A549 (cell line): ENCODE measurements around the gene TTC28. TPM values are rescaled to one million over a fixed set of nuclear protein-coding genes. Genes with fewer than 3 reads are reported as not detected.

Source experiments
- ATAC-seq, 2 experiments: fragments of 200-7000 bp in 1 of 2; fragments of >200 bp in 1 of 2; cut with Nextera tagmentation in 1 of 2; cut with Tn5 transposase in 1 of 2; 3 replicates each; pipeline versions ENCODE4 v1.8.0 to v1.9.1; 2018 to 2020; ENCODE audit warnings: mild to moderate bottlenecking in 1 of 2, moderate library complexity in 1 of 2
- CTCF ChIA-PET: fragments of 300-600 bp; sonication (Branson Sonifier 250); formaldehyde crosslinking; extraction: SDS; loops from one replicate; lab custom pipeline; 2021; ENCODE audit warnings: antibody characterized with exemption, inconsistent platforms; lab: Yijun Ruan, JAX
- POLR2A ChIA-PET: fragments of 350-600 bp; formaldehyde crosslinking; extraction: SDS; loops from one replicate; lab custom pipeline; 2021; ENCODE audit warnings: antibody characterized with exemption, inconsistent platforms; lab: Yijun Ruan, JAX
- DNase-seq, 2 experiments: peaks; one replicate each; pipeline versions ENCODE4 v3.0.0 to v3.0.0-alpha.2; 2011 to 2016; ENCODE audit warnings: low read depth in 1 of 2, low spot score in 1 of 2
- FAIRE-seq: peaks from 2 replicates; lab custom pipeline; 2011; peaks lifted over from hg19 to GRCh38; lab: Jason Lieb, UNC
- H3K27ac ChIP-seq, 2 experiments: fragments of >200 bp; sonication (Bioruptor Twin); formaldehyde crosslinking; 3 replicates each; pipeline ENCODE4 v1.5.1; 2016 to 2017
- H3K4me1 ChIP-seq: fragments of >200 bp; sonication (Bioruptor Twin); formaldehyde crosslinking; 3 replicates; pipeline ENCODE4 v1.6.1; 2016
- H3K4me2 ChIP-seq: fragments of >200 bp; sonication (Bioruptor Twin); formaldehyde crosslinking; 3 replicates; pipeline ENCODE4 v1.6.1; 2016
- H3K4me3 ChIP-seq: fragments of >200 bp; sonication (Bioruptor Twin); formaldehyde crosslinking; 3 replicates; pipeline ENCODE4 v1.5.1; 2016
- H3K9me3 ChIP-seq: fragments of >200 bp; sonication (Bioruptor Twin); formaldehyde crosslinking; 3 replicates; pipeline ENCODE4 v1.6.1; 2016
- CBX2 ChIP-seq: fragments of 200-600 bp; sonication (generic); IDR thresholded peaks from 2 replicates; pipeline ENCODE4 v1.6.1; 2016; ENCODE audit warnings: low read depth, mild to moderate bottlenecking, borderline replicate concordance
- CHD2 ChIP-seq: fragments of 150-350 bp; IDR thresholded peaks from 2 replicates; pipeline ENCODE4 v1.6.1; 2014; ENCODE audit warnings: low read length; ENCODE audit not compliant: partially characterized antibody
- E2F6 ChIP-seq: IDR thresholded peaks from 2 replicates; pipeline ENCODE4 v1.6.1; 2012; ENCODE audit warnings: low read depth, borderline replicate concordance
- EP300 ChIP-seq, 2 experiments: fragments of >200 bp; sonication (Bioruptor Twin); formaldehyde crosslinking; IDR thresholded peaks; 2 replicates in 1 of 2; 3 replicates in 1 of 2; pipeline ENCODE4 v1.6.1; 2016 to 2017
- GATA3 ChIP-seq: IDR thresholded peaks from 2 replicates; pipeline ENCODE4 v1.6.1; 2012; ENCODE audit warnings: borderline replicate concordance
- HDAC2 ChIP-seq: fragments of 200-600 bp; sonication (generic); IDR thresholded peaks from 2 replicates; pipeline ENCODE4 v1.6.1; 2016
- HES2 ChIP-seq: fragments of >200 bp; sonication (Bioruptor Twin); formaldehyde crosslinking; IDR thresholded peaks from 2 replicates; pipeline ENCODE4 v1.6.1; 2016
- HEYL ChIP-seq: fragments of 250-450 bp; sonication (Bioruptor Pico); IDR thresholded peaks from 2 replicates; pipeline ENCODE4 v1.8.0; 2021; ENCODE audit warnings: mild to moderate bottlenecking, moderate library complexity
- HMGXB4 ChIP-seq: fragments of 250-450 bp; sonication (Bioruptor Pico); IDR thresholded peaks from 2 replicates; pipeline ENCODE4 v1.5.0; 2021; ENCODE audit warnings: mild to moderate bottlenecking, moderate library complexity, borderline replicate concordance
- HOXA7 ChIP-seq: fragments of 250-450 bp; sonication (Bioruptor Pico); IDR thresholded peaks from 2 replicates; pipeline ENCODE4 v1.5.0; 2020; ENCODE audit warnings: mild to moderate bottlenecking, moderate library complexity
- KDM5A ChIP-seq: fragments of 200-600 bp; sonication (generic); IDR thresholded peaks from 2 replicates; pipeline ENCODE4 v1.6.1; 2016; ENCODE audit warnings: antibody characterized with exemption, mild to moderate bottlenecking
- MAZ ChIP-seq: fragments of 150-350 bp; IDR thresholded peaks from 2 replicates; pipeline ENCODE4 v1.6.1; 2014; ENCODE audit warnings: antibody characterized with exemption, low read depth, low read length, borderline replicate concordance
- PBX3 ChIP-seq: IDR thresholded peaks from 2 replicates; pipeline ENCODE4 v1.6.1; 2012
- PHF8 ChIP-seq: fragments of 200-600 bp; sonication (generic); IDR thresholded peaks from 2 replicates; pipeline ENCODE4 v1.6.1; 2016; ENCODE audit warnings: low read depth, mild to moderate bottlenecking, antibody characterized with exemption, moderate library complexity, borderline replicate concordance
- POLR2AphosphoS2 ChIP-seq: conservative IDR thresholded peaks from 2 replicates; pipeline ENCODE4 v1.6.1; 2012; ENCODE audit warnings: low read length, improper control_type of control experiment, inconsistent platforms
- RARB ChIP-seq: fragments of 250-450 bp; sonication (Bioruptor Pico); IDR thresholded peaks from 2 replicates; pipeline ENCODE4 v1.8.0; 2021; ENCODE audit warnings: mild to moderate bottlenecking, moderate library complexity
- RCOR1 ChIP-seq: fragments of 150-350 bp; IDR thresholded peaks from 2 replicates; pipeline ENCODE4 v1.6.1; 2014; ENCODE audit warnings: antibody characterized with exemption, low read length, low read depth
- RFX5 ChIP-seq: fragments of 450-650 bp; IDR thresholded peaks from 2 replicates; pipeline ENCODE4 v1.7.1; 2014; ENCODE audit warnings: antibody characterized with exemption, mild to moderate bottlenecking, moderate library complexity
- SREBF2 ChIP-seq: fragments of 450-650 bp; IDR thresholded peaks from 2 replicates; pipeline ENCODE4 v1.6.1; 2014; ENCODE audit warnings: mild to moderate bottlenecking, moderate library complexity
- ZC3H11A ChIP-seq: fragments of 450-650 bp; IDR thresholded peaks from 2 replicates; pipeline ENCODE4 v1.6.1; 2014; ENCODE audit warnings: antibody characterized with exemption, mild to moderate bottlenecking
- ZSCAN20 ChIP-seq: fragments of 250-450 bp; sonication (Bioruptor Pico); IDR thresholded peaks from 2 replicates; pipeline ENCODE4 v1.8.0; 2022; ENCODE audit warnings: mild to moderate bottlenecking, moderate library complexity
- WGBS: methylation state at CpG from one replicate; pipeline ENCODE4 v1.1.6; 2017; ENCODE audit errors: missing lambda C conversion rate; 5-methylcytosine and 5-hydroxymethylcytosine counted together
- polyA plus RNA-seq, 4 experiments: library from polyadenylated mRNA; depleted of rRNA in 3 of 4; stranded (reverse); fragments of >200 nt; fragmentation: RNase III in 1 of 4; extraction: RNeasy Plus Mini Kit Qiagen cat#74134 plus additional on column Dnase treatment in 1 of 4; gene quantifications; 2 replicates in 3 of 4; 3 replicates in 1 of 4; pipeline ENCODE4 v1.2.3, GENCODE V29; 2011 to 2017
- TF ChIP-seq, protein P1 (sequence below): fragments of 200-600 bp; sonication (generic); IDR thresholded peaks from 2 replicates; pipeline ENCODE4 v1.6.1; 2016; ENCODE audit warnings: antibody characterized with exemption, mild to moderate bottlenecking, moderate library complexity

Gene TTC28
- polyA plus RNA-seq, 2 of the 4 experiments (the other 2 are of a cell fraction), result 2.6 to 3.8 TPM

GRCh38 chr22:28230671-28231070 lies 449.0 kb downstream of the TTC28 start:
- DNase-seq, result no peak
- ChIA-PET POLR2A (no interaction called here), CTCF (no interaction called here)
- Histone ChIP-seq H3K4me2 (no peak overlapping the region), H3K4me1 (no peaks in the 10 kb centered on the region), H3K4me3 (no peak overlapping the region), H3K9me3 (no peaks in the 10 kb centered on the region), H3K27ac (no peak overlapping the region)
- FAIRE-seq, result no peak
- TF ChIP-seq HEYL (CRISPR knock-in tag), result no peak
- TF ChIP-seq HES2, result no peak
- TF ChIP-seq RCOR1, result no peak
- TF ChIP-seq KDM5A, result no peak
- TF ChIP-seq, protein P1, sequence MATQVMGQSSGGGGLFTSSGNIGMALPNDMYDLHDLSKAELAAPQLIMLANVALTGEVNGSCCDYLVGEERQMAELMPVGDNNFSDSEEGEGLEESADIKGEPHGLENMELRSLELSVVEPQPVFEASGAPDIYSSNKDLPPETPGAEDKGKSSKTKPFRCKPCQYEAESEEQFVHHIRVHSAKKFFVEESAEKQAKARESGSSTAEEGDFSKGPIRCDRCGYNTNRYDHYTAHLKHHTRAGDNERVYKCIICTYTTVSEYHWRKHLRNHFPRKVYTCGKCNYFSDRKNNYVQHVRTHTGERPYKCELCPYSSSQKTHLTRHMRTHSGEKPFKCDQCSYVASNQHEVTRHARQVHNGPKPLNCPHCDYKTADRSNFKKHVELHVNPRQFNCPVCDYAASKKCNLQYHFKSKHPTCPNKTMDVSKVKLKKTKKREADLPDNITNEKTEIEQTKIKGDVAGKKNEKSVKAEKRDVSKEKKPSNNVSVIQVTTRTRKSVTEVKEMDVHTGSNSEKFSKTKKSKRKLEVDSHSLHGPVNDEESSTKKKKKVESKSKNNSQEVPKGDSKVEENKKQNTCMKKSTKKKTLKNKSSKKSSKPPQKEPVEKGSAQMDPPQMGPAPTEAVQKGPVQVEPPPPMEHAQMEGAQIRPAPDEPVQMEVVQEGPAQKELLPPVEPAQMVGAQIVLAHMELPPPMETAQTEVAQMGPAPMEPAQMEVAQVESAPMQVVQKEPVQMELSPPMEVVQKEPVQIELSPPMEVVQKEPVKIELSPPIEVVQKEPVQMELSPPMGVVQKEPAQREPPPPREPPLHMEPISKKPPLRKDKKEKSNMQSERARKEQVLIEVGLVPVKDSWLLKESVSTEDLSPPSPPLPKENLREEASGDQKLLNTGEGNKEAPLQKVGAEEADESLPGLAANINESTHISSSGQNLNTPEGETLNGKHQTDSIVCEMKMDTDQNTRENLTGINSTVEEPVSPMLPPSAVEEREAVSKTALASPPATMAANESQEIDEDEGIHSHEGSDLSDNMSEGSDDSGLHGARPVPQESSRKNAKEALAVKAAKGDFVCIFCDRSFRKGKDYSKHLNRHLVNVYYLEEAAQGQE, result no peak
- TF ChIP-seq PHF8, result no peak
- TF ChIP-seq RARB (CRISPR knock-in tag), result no peak
- WGBS, result 100% methylated on average over 1 of the region's 1 CpG
- no peak for ATAC-seq

- H3K9me3 ChIP-seq, result no peaks in the 10 kb centered on the region
- FAIRE-seq (no peak), DNase-seq (no peak), ATAC-seq (no peak)
- TF ChIP-seq HMGXB4 (CRISPR knock-in tag), result no peak
- TF ChIP-seq ZC3H11A, result no peak
- TF ChIP-seq ZSCAN20 (CRISPR knock-in tag), result no peak
- TF ChIP-seq MAZ, result no peak
- TF ChIP-seq CHD2, result no peak
- TF ChIP-seq HOXA7 (CRISPR knock-in tag), result no peak
- no peaks in the 10 kb centered on the region for H3K4me1 ChIP-seq
- ChIA-PET POLR2A (no interaction called here), CTCF (no interaction called here)
- WGBS, result 95% methylated on average over 3 of the region's 3 CpGs
- no peak overlapping the region for H3K4me2 ChIP-seq
- H3K4me3 ChIP-seq, result no peak overlapping the region
- no peak overlapping the region for H3K27ac ChIP-seq
These were observed 449.8 kb downstream of the TTC28 start for GRCh38 chr22:28229566-28230485.

GRCh38 chr22:28223826-28224225 lies 455.8 kb downstream of the TTC28 start:
- Histone ChIP-seq H3K27ac (no peak overlapping the region), H3K4me3 (no peak overlapping the region), H3K9me3 (no peaks in the 10 kb centered on the region), H3K4me2 (no peak overlapping the region), H3K4me1 (no peaks in the 10 kb centered on the region)
- ATAC-seq (no peak), DNase-seq (no peak), FAIRE-seq (no peak)
- ChIA-PET POLR2A (no interaction called here), CTCF (no interaction called here)
- WGBS, result 67% methylated on average over 7 of the region's 7 CpGs
- TF ChIP-seq HMGXB4 (CRISPR knock-in tag), result no peak
- no peak for TF ChIP-seq EP300 (IDR thresholded peaks at IDR 0.05)
- no peak for TF ChIP-seq RCOR1
- TF ChIP-seq GATA3, result no peak
- TF ChIP-seq E2F6, result no peak
- no peak for TF ChIP-seq HDAC2
- TF ChIP-seq POLR2AphosphoS2, result no peak
- no peak for TF ChIP-seq HOXA7 (CRISPR knock-in tag)
- no peak for TF ChIP-seq PHF8
- no peak for TF ChIP-seq PBX3
- TF ChIP-seq CBX2, result no peak
- TF ChIP-seq SREBF2, result no peak
- TF ChIP-seq RFX5, result no peak
